Retinal pigment epithelial cell (primary cell): ENCODE data around the gene GRAP2.

Source experiments
- DNase-seq: peaks from one replicate; pipeline ENCODE4 v3.0.0-alpha.2; 2010; ENCODE audit warnings: low read depth
- H3K4me3 ChIP-seq: 2 replicates; pipeline ENCODE4 v1.5.1; 2011; ENCODE audit warnings: mild to moderate bottlenecking, low read length, control low read depth, moderate library complexity
- CTCF ChIP-seq: conservative IDR thresholded peaks from 2 replicates; pipeline ENCODE4 v1.5.1; 2011; ENCODE audit warnings: low read depth, low read length, control low read depth, inconsistent platforms

The GRAP2 gene

GRCh38 chr22:39926753-39927152 lies 25.9 kb downstream of the GRAP2 start:
- H3K4me3 ChIP-seq, result no peak overlapping the region
- no peak for DNase-seq
- TF ChIP-seq CTCF, result no peak

- no peak for DNase-seq
- H3K4me3 ChIP-seq, result no peak overlapping the region
These were observed 26.7 kb downstream of the GRAP2 start for GRCh38 chr22:39927544-39927943.

GRCh38 chr22:39928536-39929520 lies 27.9 kb downstream of the GRAP2 start:
- no peak for TF ChIP-seq CTCF
- no peak for DNase-seq
- H3K4me3 ChIP-seq, result no peak overlapping the region

More at GRCh38 chr22:39927544-39927943, 26.7 kb downstream of the GRAP2 start:
- TF ChIP-seq CTCF, result peak; percentile 26

- no peak for DNase-seq
- TF ChIP-seq CTCF, result no peak
- H3K4me3 ChIP-seq, result no peak overlapping the region
These were observed 30.4 kb downstream of the GRAP2 start for GRCh38 chr22:39931251-39931650.

GRCh38 chr22:39932166-39932565 lies 31.3 kb downstream of the GRAP2 start:
- no peak for DNase-seq
- no peak overlapping the region for H3K4me3 ChIP-seq
- no peak for TF ChIP-seq CTCF

GRCh38 chr22:39932918-39933649 lies 32.2 kb downstream of the GRAP2 start:
- no peak overlapping the region for H3K4me3 ChIP-seq
- DNase-seq, result no peak

More at GRCh38 chr22:39932918-39933649, 32.2 kb downstream of the GRAP2 start:
- peak; percentile 74 for TF ChIP-seq CTCF
